ENCODE results near the gene FABP3. TPM values are rescaled to one million over a fixed set of nuclear protein-coding genes. Genes with fewer than 3 reads are reported as not detected.

FABP3 gene
- total and polyA plus RNA-seq, 2 of the 4 experiments (the other 2 are of a cell fraction), result 4.8 to 8.6 TPM

DNA sequence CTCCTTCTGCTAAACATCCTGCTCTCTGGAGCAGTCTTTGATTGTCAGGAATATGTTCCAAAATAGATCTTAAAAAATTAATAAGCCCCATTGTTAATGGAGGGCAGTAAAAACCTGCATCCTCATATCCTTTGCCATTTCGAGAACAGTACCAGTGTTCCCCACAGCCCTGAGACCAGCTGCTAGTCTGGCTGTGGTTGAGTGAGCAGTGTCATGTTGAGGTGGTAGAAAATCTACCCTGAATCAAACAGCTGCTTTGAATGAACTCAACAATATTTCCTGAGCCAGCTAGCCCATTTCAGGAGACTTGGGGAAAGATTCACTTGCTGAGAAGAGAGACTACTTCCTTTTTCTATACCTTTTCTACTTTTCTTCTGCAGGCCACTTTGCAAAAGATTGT lies 24.4 kb downstream of the FABP3 start:
- no peaks in the 10 kb centered on the region for H3K4me1 ChIP-seq (ENCODE audit: control insufficient read depth, insufficient read depth, low read length)
- no peaks in the 10 kb centered on the region for H3K27me3 ChIP-seq (ENCODE audit: control insufficient read depth, insufficient read depth, low read length)
- H3K9me1 ChIP-seq (ENCODE audit: insufficient read depth, low read length), result 0 out of 2 replicates have a peak, but pooled peaks cover 3% of the 10 kb centered on the region
- intact Hi-C loops (cut with micrococcal nuclease) (no loop called here), in situ Hi-C loops (cut with MboI; ENCODE audit: low sequenced_read_pairs) (no loop called here), dilution Hi-C loops (cut with HindIII; ENCODE audit: low sequenced_read_pairs, unreplicated experiment) (no loop called here)
- H2AK9ac ChIP-seq (replicated peaks; ENCODE audit: low read depth, low read length, poor library complexity), result no peak overlapping the region
- H2BK120ac ChIP-seq (ENCODE audit: low read depth, low read length), result no peak overlapping the region
- H3K14ac ChIP-seq (replicated peaks; ENCODE audit: low read depth, low read length), result no peak overlapping the region
- no peak overlapping the region for H2BK20ac ChIP-seq (ENCODE audit: low read depth, low read length)
- no peaks in the 10 kb centered on the region for H4K20me1 ChIP-seq (ENCODE audit: insufficient read depth, low read length)
- no peak overlapping the region for H2BK15ac ChIP-seq (ENCODE audit: low read depth, low read length)
- H4K5ac ChIP-seq (ENCODE audit: low read depth, low read length), result no peak overlapping the region
- H2BK5ac ChIP-seq (ENCODE audit: low read depth, low read length, poor library complexity, severe bottlenecking), result no peak overlapping the region
- no CpG with 5 or more reads among the region's 1 CpG for WGBS, 2 experiments (ENCODE audit: extremely low coverage in 2 of 2, insufficient read length in 1 of 2)
- H3K23ac ChIP-seq (ENCODE audit: low read depth, low read length), result no peak overlapping the region
- no TSS peak for BruUV-seq (replicated peaks)
- CTCF ChIA-PET, result no interaction called here
- H3K4me2 ChIP-seq (ENCODE audit: low read depth, low read length), result no peak overlapping the region
- H3K9ac ChIP-seq (ENCODE audit: low read depth, low read length), result no peak overlapping the region
- H3K79me1 ChIP-seq (ENCODE audit: low read depth in 1 of 2, low read length in 2 of 2), result no peaks in the 10 kb centered on the region
- no peak for TF ChIP-seq NFE2L2 (IDR thresholded peaks at IDR 0.05; ENCODE audit: low read depth, low read length)
- no peak for TF ChIP-seq CHD1 (IDR thresholded peaks at IDR 0.05; ENCODE audit: low read depth, low read length)
- TF ChIP-seq SMC3 (IDR thresholded peaks at IDR 0.05; ENCODE audit: low read depth, low read length), result no peak
- TF ChIP-seq RFX5 (IDR thresholded peaks at IDR 0.05; ENCODE audit: low read depth, low read length), result no peak
- TF ChIP-seq ELK1 (IDR thresholded peaks at IDR 0.05; ENCODE audit: borderline replicate concordance, low read depth, low read length), result no peak
- TF ChIP-seq MAFK (IDR thresholded peaks at IDR 0.05; ENCODE audit: low read depth, low read length), result no peak
- TF ChIP-seq MAZ (IDR thresholded peaks at IDR 0.05; ENCODE audit: borderline replicate concordance, low read depth, low read length), result no peak
- TF ChIP-seq MXI1 (IDR thresholded peaks at IDR 0.05; ENCODE audit: borderline replicate concordance, low read depth, low read length), result no peak
- TF ChIP-seq RAD21 (IDR thresholded peaks at IDR 0.05; ENCODE audit: low read length), result no peak
- no peak for TF ChIP-seq CEBPB (IDR thresholded peaks at IDR 0.05; ENCODE audit: low read depth, low read length)
- no peak for TF ChIP-seq FOS (IDR thresholded peaks at IDR 0.05; ENCODE audit: low read depth, low read length)
- TF ChIP-seq, protein P1, sequence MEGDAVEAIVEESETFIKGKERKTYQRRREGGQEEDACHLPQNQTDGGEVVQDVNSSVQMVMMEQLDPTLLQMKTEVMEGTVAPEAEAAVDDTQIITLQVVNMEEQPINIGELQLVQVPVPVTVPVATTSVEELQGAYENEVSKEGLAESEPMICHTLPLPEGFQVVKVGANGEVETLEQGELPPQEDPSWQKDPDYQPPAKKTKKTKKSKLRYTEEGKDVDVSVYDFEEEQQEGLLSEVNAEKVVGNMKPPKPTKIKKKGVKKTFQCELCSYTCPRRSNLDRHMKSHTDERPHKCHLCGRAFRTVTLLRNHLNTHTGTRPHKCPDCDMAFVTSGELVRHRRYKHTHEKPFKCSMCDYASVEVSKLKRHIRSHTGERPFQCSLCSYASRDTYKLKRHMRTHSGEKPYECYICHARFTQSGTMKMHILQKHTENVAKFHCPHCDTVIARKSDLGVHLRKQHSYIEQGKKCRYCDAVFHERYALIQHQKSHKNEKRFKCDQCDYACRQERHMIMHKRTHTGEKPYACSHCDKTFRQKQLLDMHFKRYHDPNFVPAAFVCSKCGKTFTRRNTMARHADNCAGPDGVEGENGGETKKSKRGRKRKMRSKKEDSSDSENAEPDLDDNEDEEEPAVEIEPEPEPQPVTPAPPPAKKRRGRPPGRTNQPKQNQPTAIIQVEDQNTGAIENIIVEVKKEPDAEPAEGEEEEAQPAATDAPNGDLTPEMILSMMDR (conservative IDR thresholded peaks at IDR 0.05; ENCODE audit: low read depth, low read length), result no peak
- TF ChIP-seq USF2 (IDR thresholded peaks at IDR 0.05; ENCODE audit: low read depth, low read length), result no peak
- no peak for TF ChIP-seq RCOR1 (IDR thresholded peaks at IDR 0.05; ENCODE audit: insufficient replicate concordance, low read length)
- no peak for TF ChIP-seq BHLHE40 (IDR thresholded peaks at IDR 0.05; ENCODE audit: low read depth, low read length)
- TF ChIP-seq POLR2A (IDR thresholded peaks at IDR 0.05; ENCODE audit: low read depth, low read length), result no peak
- peaks cover 18% of the 10 kb centered on the region for H3K36me3 ChIP-seq (ENCODE audit: control insufficient read depth, insufficient read depth, low read length)
- H3K56ac ChIP-seq (ENCODE audit: extremely low read depth, insufficient read depth, low read length), result no peak overlapping the region
- H4K8ac ChIP-seq (ENCODE audit: low read depth in 2 of 2, low read length in 2 of 2), result no peak overlapping the region
- POLR2A ChIA-PET (ENCODE audit: unreplicated experiment), result no interaction called here
- H3K4me3 ChIP-seq (ENCODE audit: insufficient read depth, low read depth, low read length), result no peak overlapping the region
- no peak overlapping the region for H2AK5ac ChIP-seq (ENCODE audit: low read depth, low read length)
- H3K18ac ChIP-seq (ENCODE audit: low read depth, low read length), result no peak overlapping the region
- no peak overlapping the region for H3K4ac ChIP-seq (ENCODE audit: low read depth, low read length)
- H2AFZ ChIP-seq (replicated peaks; ENCODE audit: low read length, poor library complexity), result no peak overlapping the region
- H3K27ac ChIP-seq (ENCODE audit: insufficient read depth, low read length), result no peak overlapping the region
- DNase-seq (no peak), ATAC-seq (ENCODE audit: low read depth) (no peak)
- no peak overlapping the region for H4K91ac ChIP-seq (ENCODE audit: insufficient read depth, low read depth, low read length)
- no peaks in the 10 kb centered on the region for H3K9me3 ChIP-seq (ENCODE audit: control insufficient read depth, insufficient read depth, low read length)

Measured in IMR-90 (cell line).